ENCODE results near the gene DLST.

GRCh38 chr14:74890262-74890661, 8.5 kb downstream of the DLST start:
- no peak for TF ChIP-seq GATA2 (IDR thresholded peaks at IDR 0.05; ENCODE audit: low read depth, low read length)
- TF ChIP-seq GATA3 (IDR thresholded peaks at IDR 0.05; ENCODE audit: low read depth, low read length) = no peak

All from SH-SY5Y (cell line).